ENCODE measurements around the gene PGAM2. TPM values are rescaled to one million over a fixed set of nuclear protein-coding genes. Genes with fewer than 3 reads are reported as not detected.

Gene PGAM2
- total and polyA plus RNA-seq, 2 experiments from 2014 or later, result 148 to 165 TPM

DNA sequence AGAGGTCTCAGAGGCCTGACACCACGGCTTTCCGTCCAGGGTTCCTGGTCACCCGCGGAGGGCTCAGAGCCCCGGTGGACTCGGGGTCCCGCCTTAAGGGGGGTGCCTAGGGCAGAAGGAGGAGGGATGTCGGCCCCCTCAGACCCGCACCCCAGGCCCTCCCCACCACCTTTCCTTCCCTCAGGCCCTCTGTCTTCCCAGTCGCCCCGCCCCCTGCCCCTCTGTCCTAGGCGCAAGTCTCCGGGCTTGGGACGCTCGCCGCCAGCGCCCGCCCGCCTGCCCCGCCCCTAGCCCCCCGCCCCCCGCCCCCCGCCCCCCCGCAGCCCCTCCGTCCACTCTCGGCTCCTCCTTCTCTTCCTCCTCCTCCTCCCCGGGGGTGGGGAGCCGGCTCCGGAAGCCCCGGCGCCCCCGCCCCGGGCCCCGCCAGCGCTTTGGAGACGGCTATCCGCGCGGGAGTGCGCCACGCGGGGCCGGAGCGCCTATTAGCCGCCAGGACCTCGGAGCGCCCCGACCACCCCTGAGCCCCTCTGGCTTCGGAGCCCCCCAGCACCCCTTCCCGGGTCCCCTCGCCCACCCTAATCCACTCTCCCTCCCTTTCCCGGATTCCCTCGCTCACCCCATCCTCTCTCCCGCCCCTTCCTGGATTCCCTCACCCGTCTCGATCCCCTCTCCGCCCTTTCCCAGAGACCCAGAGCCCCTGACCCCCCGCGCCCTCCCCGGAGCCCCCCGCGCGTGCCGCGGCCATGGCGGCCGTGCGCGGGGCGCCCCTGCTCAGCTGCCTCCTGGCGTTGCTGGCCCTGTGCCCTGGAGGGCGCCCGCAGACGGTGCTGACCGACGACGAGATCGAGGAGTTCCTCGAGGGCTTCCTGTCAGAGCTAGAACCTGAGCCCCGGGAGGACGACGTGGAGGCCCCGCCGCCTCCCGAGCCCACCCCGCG is 38.8 kb upstream of the PGAM2 start, which contains the start of gene AEBP1:
TSS of gene AEBP1 (plus strand) at position 423 of the 937 bp plus-strand sequence. CDS start at position 744, 321 bp downstream.
- peak; percentile 50 to 67 for DNase-seq (ENCODE audit: low read depth in 1 of 2, low spot score in 1 of 2)
- H3K4me1 ChIP-seq (ENCODE audit: low read depth), result no peaks in the 10 kb centered on the region
- H3K27me3 ChIP-seq, result no peaks in the 10 kb centered on the region
- no peaks in the 10 kb centered on the region for H3K9me3 ChIP-seq (ENCODE audit: low read depth)
- peak within 1 kb of the TSS; percentile 13 for H3K27ac ChIP-seq
- TF ChIP-seq, protein P1, sequence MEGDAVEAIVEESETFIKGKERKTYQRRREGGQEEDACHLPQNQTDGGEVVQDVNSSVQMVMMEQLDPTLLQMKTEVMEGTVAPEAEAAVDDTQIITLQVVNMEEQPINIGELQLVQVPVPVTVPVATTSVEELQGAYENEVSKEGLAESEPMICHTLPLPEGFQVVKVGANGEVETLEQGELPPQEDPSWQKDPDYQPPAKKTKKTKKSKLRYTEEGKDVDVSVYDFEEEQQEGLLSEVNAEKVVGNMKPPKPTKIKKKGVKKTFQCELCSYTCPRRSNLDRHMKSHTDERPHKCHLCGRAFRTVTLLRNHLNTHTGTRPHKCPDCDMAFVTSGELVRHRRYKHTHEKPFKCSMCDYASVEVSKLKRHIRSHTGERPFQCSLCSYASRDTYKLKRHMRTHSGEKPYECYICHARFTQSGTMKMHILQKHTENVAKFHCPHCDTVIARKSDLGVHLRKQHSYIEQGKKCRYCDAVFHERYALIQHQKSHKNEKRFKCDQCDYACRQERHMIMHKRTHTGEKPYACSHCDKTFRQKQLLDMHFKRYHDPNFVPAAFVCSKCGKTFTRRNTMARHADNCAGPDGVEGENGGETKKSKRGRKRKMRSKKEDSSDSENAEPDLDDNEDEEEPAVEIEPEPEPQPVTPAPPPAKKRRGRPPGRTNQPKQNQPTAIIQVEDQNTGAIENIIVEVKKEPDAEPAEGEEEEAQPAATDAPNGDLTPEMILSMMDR (IDR thresholded peaks at IDR 0.05; ENCODE audit: low read depth, low read length), result no peak
- H3K4me3 ChIP-seq, result peak within 1 kb of the TSS; percentile 76
- H3K36me3 ChIP-seq, result peaks cover 4% of the 10 kb centered on the region

DNA sequence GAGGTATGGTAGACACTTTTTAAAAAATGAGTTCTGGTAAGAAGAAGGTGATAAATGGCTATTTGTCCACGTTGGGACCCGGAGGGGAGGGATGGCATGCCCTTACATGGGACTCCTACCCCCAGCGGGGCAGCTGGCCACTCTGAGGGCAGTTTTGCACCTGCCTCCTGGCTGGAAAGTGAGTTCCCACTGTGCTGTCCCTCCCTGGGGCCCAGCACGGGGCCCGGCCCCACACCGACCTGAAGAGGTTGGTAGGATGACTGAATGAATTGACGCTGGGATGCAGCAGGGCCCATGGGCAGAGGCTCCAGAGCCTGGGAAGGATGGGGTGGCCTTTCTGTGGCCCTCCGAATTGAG is 38.2 kb upstream of the PGAM2 start:
- no peaks in the 10 kb centered on the region for H3K36me3 ChIP-seq
- no peaks in the 10 kb centered on the region for H3K27me3 ChIP-seq
- H3K27ac ChIP-seq, result no peak overlapping the region
- no peak for DNase-seq (ENCODE audit: low read depth in 1 of 2, low spot score in 1 of 2)
- no peaks in the 10 kb centered on the region for H3K9me3 ChIP-seq (ENCODE audit: low read depth)
- TF ChIP-seq, protein P1 (IDR thresholded peaks at IDR 0.05; ENCODE audit: low read depth, low read length), result no peak
- no peaks in the 10 kb centered on the region for H3K4me1 ChIP-seq (ENCODE audit: low read depth)
- H3K4me3 ChIP-seq, result peak overlapping the region; percentile 76

DNA sequence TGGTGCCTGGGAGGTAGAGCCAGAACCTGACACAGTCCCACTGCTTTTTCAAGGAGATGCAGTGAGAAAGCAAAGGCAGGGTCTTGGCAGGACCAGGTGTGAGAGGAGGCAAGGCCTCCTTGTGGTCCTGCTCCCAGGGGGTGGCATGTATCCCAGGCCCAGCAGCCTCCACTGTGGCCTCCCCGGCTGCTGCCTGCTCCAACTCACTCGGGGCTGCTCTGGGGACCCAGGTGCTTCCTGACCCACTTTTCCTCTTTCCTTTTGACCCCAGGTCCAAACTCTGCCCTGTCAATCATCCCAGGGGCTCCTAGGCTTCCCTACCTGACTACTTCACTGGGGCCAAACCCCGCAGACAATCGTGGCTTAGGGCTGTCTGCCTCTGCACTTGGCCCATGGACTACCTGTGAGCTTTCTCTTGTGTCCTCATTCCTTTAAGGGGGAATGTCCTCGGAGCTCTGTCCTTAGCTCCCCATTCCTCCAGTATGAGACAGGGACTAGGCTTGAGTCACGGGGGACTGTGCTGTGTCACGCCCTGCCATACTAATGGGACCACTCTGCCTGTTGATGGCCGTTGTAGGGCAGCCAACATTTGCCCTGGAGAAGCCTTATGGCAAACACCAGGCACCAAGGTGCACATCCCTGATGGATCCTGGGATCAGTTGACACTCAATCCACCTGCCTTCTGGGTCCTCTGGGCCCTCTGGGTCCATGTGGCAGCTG is 37.6 kb upstream of the PGAM2 start:
- no peaks in the 10 kb centered on the region for H3K4me1 ChIP-seq (ENCODE audit: low read depth)
- no peak overlapping the region for H3K27ac ChIP-seq
- H3K27me3 ChIP-seq, result no peaks in the 10 kb centered on the region
- TF ChIP-seq, protein P1 (IDR thresholded peaks at IDR 0.05; ENCODE audit: low read depth, low read length), result no peak
- no peak overlapping the region for H3K4me3 ChIP-seq
- no peaks in the 10 kb centered on the region for H3K36me3 ChIP-seq
- DNase-seq (ENCODE audit: low read depth in 1 of 2, low spot score in 1 of 2), result no peak
- H3K9me3 ChIP-seq (ENCODE audit: low read depth), result no peaks in the 10 kb centered on the region

DNA sequence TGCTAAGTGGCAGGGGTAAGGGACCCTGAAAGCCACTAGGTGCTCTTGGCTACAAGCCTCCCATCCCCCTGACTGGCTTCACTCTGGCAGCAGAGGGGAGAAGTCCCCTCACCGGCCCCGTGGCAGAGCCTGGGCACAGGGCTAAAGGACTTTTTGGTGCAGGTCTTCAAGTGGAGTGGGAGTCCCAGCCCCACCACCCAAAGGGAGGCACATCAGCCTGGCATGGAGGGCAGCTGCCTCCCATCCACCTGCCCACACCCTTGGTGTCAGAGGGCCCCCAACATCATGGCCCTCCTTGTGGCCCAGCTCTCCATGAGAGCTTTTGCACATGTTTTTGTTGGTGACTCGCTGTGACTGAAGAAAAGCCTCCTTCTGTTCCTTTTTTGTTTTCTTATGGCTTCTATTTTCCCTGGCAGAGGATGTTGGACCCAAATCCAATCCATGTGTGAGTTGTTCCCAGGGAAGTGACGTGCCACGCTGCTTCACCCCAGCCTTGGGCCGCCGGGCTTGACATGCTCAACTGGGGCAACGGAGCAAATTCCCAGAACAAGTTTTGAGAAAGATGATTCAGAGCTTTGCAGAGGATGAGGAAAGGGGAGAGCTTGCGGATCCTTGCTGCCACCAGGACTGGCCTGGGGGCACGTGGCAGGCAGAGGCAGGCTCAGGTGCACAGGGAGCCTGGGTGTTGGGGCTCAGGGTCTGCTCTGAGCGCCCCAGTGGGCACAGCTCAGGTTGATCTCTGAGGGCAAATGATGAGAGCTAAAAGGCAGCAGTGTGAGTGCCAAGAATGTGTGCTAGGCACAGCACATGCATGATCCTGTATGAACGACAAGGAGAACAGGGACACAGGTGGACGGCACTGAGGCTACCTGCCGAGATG is 36.8 kb upstream of the PGAM2 start:
- H3K27me3 ChIP-seq, result no peaks in the 10 kb centered on the region
- H3K4me1 ChIP-seq (ENCODE audit: low read depth), result no peaks in the 10 kb centered on the region
- TF ChIP-seq, protein P1 (IDR thresholded peaks at IDR 0.05; ENCODE audit: low read depth, low read length), result no peak
- H3K9me3 ChIP-seq (ENCODE audit: low read depth), result no peaks in the 10 kb centered on the region
- no peaks in the 10 kb centered on the region for H3K36me3 ChIP-seq
- H3K4me3 ChIP-seq, result no peak overlapping the region
- H3K27ac ChIP-seq, result no peak overlapping the region
- peak in 1 of 2 donors; percentile 43 for DNase-seq (ENCODE audit: low read depth in 1 of 2, low spot score in 1 of 2)

Measured in cardiac muscle cell (in vitro differentiated cells and primary cell).